B cell (primary cell): ENCODE data around the gene GRID1. TPM values are rescaled to one million over a fixed set of nuclear protein-coding genes. Genes with fewer than 3 reads are reported as not detected.

Experiments
- ATAC-seq: fragments of 200-7000 bp; cut with Tn5 transposase; one replicate; pipeline ENCODE4 v1.10.0; 2021; ENCODE audit warnings: low read depth, mild to moderate bottlenecking, moderate number of reproducible peaks, moderate library complexity
- CTCF ChIA-PET: fragments of 350-600 bp; sonication (Branson Sonifier 250); formaldehyde crosslinking; loops from one replicate; lab custom pipeline; 2021; ENCODE audit warnings: antibody characterized with exemption, inconsistent platforms; lab: Charles Lee
- POLR2A ChIA-PET: fragments of 350-600 bp; sonication (Branson Sonifier 250); formaldehyde crosslinking; loops from one replicate; lab custom pipeline; 2021; ENCODE audit warnings: antibody characterized with exemption; lab: Charles Lee
- DNase-seq: peaks from one replicate; pipeline ENCODE4 v3.0.0; 2013
- H2AFZ ChIP-seq: 2 replicates; pipeline ENCODE4 v1.6.1; 2012; ENCODE audit warnings: mild to moderate bottlenecking, low read depth, low read length; ENCODE audit not compliant: insufficient read depth, poor library complexity, severe bottlenecking
- H3K27ac ChIP-seq, 2 donors: 1 replicate in 1 of 2; 2 replicates in 1 of 2; pipeline ENCODE4 v1.5.1; 2012 to 2013; ENCODE audit warnings: low read length in 2 of 2, mild to moderate bottlenecking in 2 of 2, moderate library complexity in 1 of 2
- H3K27me3 ChIP-seq, 4 experiments: fragments of 200-600 bp in 1 of 4; sonication (generic) in 1 of 4; replicated peaks in 1 of 4; 1 replicate in 2 of 4; 2 replicates in 2 of 4; pipeline versions ENCODE4 v1.6.1 to v1.7.0; 2013 to 2016; ENCODE audit warnings: low read length in 3 of 4, mild to moderate bottlenecking in 2 of 4, mixed read lengths in 1 of 4, moderate library complexity in 1 of 4; ENCODE audit not compliant: insufficient read depth in 4 of 4, control insufficient read depth in 3 of 4; ENCODE audit errors: control extremely low read depth in 1 of 4
- H3K36me3 ChIP-seq, 2 experiments: replicated peaks in 1 of 2; 1 replicate in 1 of 2; 2 replicates in 1 of 2; pipeline versions ENCODE4 v1.6.1 to v1.7.1; 2013; ENCODE audit warnings: low read length in 1 of 2; ENCODE audit not compliant: insufficient read depth in 2 of 2, control insufficient read depth in 1 of 2; ENCODE audit errors: control extremely low read depth in 1 of 2, extremely low read depth in 1 of 2
- H3K4me1 ChIP-seq, 2 donors: fragments of 200-600 bp in 1 of 2; sonication (generic) in 1 of 2; 1 replicate in 1 of 2; 2 replicates in 1 of 2; pipeline versions ENCODE4 v1.5.1 to v1.6.1; 2013 to 2017; ENCODE audit warnings: low read length in 2 of 2; ENCODE audit not compliant: control insufficient read depth in 2 of 2, insufficient read depth in 2 of 2
- H3K4me2 ChIP-seq: replicated peaks from 2 replicates; pipeline ENCODE3; 2012; ENCODE audit warnings: mild to moderate bottlenecking, low read depth, low read length; ENCODE audit not compliant: poor library complexity, severe bottlenecking
- H3K4me3 ChIP-seq, 5 experiments: fragments of 200-600 bp in 1 of 5; sonication (generic) in 1 of 5; 1 replicate in 3 of 5; 2 replicates in 2 of 5; pipeline versions ENCODE4 v1.5.1 to v1.7.0; 2011 to 2016; ENCODE audit warnings: low read length in 4 of 5, mild to moderate bottlenecking in 4 of 5, low read depth in 2 of 5, control low read depth in 1 of 5, moderate library complexity in 1 of 5; ENCODE audit not compliant: insufficient read depth in 1 of 5; ENCODE audit errors: control extremely low read depth in 1 of 5, extremely low read depth in 1 of 5
- H3K79me2 ChIP-seq: fragments of 200-600 bp; sonication (generic); one replicate; pipeline ENCODE4 v1.6.0; 2016; ENCODE audit warnings: low read length; ENCODE audit not compliant: control insufficient read depth, insufficient read depth
- H3K9ac ChIP-seq: fragments of 200-600 bp; sonication (generic); 2 replicates; pipeline ENCODE4 v1.6.1; 2017; ENCODE audit warnings: mild to moderate bottlenecking, low read length, moderate library complexity
- H3K9me3 ChIP-seq, 3 donors: one replicate each; pipeline versions ENCODE4 v1.6.1 to v1.7.1; 2013; ENCODE audit warnings: low read length in 2 of 3; ENCODE audit not compliant: control insufficient read depth in 2 of 3, insufficient read depth in 1 of 3; ENCODE audit errors: control extremely low read depth in 1 of 3
- H4K20me1 ChIP-seq: 2 replicates; pipeline ENCODE4 v1.6.0; 2012; ENCODE audit warnings: mild to moderate bottlenecking, low read length; ENCODE audit not compliant: insufficient read depth, control insufficient read depth, poor library complexity, severe bottlenecking
- H3K27ac Mint-ChIP-seq: one replicate; pipeline ENCODE4 v1.8.0; 2021; ENCODE audit warnings: mixed read lengths
- H3K27me3 Mint-ChIP-seq: one replicate; pipeline ENCODE4 v1.8.0; 2021; ENCODE audit warnings: mixed read lengths
- H3K4me1 Mint-ChIP-seq: one replicate; pipeline ENCODE4 v1.8.0; 2021; ENCODE audit warnings: mixed read lengths
- H3K4me3 Mint-ChIP-seq: one replicate; pipeline ENCODE4 v1.8.0; 2021; ENCODE audit warnings: mixed read lengths
- H3K9me3 Mint-ChIP-seq: one replicate; pipeline ENCODE4 v1.8.0; 2022; ENCODE audit warnings: mixed read lengths; ENCODE audit not compliant: insufficient read depth
- EZH2 ChIP-seq: IDR thresholded peaks from 2 replicates; pipeline ENCODE4 v1.6.1; 2012; ENCODE audit warnings: borderline replicate concordance, low read depth, mild to moderate bottlenecking, moderate library complexity, low read length; ENCODE audit not compliant: insufficient read depth, poor library complexity, severe bottlenecking
- WGBS: methylation state at CpG from one replicate; pipeline ENCODE4 v1.1.5; 2013; ENCODE audit warnings: missing lambda C conversion rate; ENCODE audit not compliant: insufficient coverage; 5-methylcytosine and 5-hydroxymethylcytosine counted together
- intact Hi-C: fragments of 100-400 bp; cut with micrococcal nuclease; formaldehyde crosslinking; loops from one replicate; pipeline ENCODE4 v1.10.0; 2022
- polyA plus RNA-seq: library from polyadenylated mRNA; depleted of rRNA; stranded (reverse); fragments of >200 nt; gene quantifications from 2 replicates; pipeline ENCODE4 v1.2.3, GENCODE V29; 2012
- total RNA-seq, 2 donors: library from RNA; stranded (reverse); fragments of 120-200 nt in 1 of 2; gene quantifications; 1 replicate in 1 of 2; 2 replicates in 1 of 2; pipeline versions ENCODE4 v1.2.3 to v1.2.4, GENCODE V29; 2013 to 2022
- TF ChIP-seq, protein P1 (sequence below): fragments of 200-600 bp; IDR thresholded peaks from one replicate; pipeline ENCODE4 v1.8.0; 2022; ENCODE audit warnings: antibody characterized with exemption, mild to moderate bottlenecking

Gene GRID1
- total and polyA plus RNA-seq, 2 donors (not counting 1 experiment from before 2014, with no cell fraction given), result not detected

DNA sequence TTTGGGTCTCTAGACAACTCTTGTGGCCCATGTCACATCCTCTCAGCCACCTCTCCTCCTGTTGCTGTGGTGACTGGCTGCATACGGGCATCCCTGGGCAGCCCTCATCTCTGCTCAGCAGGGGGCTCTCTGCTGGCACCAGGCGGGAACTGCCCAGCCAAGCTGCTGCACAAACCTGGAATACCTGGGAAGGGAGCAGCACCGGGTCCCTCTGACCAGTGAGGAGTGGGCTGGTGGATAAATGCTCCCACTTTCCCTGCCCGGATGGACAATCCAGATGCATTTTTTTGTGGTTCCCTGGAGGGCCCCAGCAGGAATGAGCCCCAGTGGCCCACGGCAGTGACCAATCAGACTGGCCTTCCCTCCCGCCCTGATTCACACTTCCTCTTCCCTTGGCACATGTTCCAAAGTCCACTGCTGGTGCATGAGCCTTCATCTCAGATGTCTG, 21.9 kb downstream of the GRID1 start:
- Histone ChIP-seq H3K36me3 (no peaks in the 10 kb centered on the region), H3K27me3 (peaks cover 0 to 6% (median 0%) of the 10 kb centered on the region in 4 experiments), H3K79me2 (no peaks in the 10 kb centered on the region), H3K4me3 (no peak overlapping the region), H3K27ac (no peak overlapping the region), H3K9ac (no peak overlapping the region), H2AFZ (no peak overlapping the region), H3K4me1 (no peaks in the 10 kb centered on the region), H4K20me1 (no peaks in the 10 kb centered on the region), H3K9me3 (peaks cover 0 to 5% (median 0%) of the 10 kb centered on the region in 3 donors), H3K4me2 (no peak overlapping the region)
- H3K4me3 Mint-ChIP-seq, result no peak overlapping the region
- no peak for DNase-seq
- H3K4me1 Mint-ChIP-seq, result no peaks in the 10 kb centered on the region
- ATAC-seq, result no peak
- CTCF ChIA-PET, result no interaction called here
- no peak overlapping the region for H3K27ac Mint-ChIP-seq
- peaks cover 10% of the 10 kb centered on the region for H3K27me3 Mint-ChIP-seq
- no peak for TF ChIP-seq EZH2
- TF ChIP-seq, protein P1, sequence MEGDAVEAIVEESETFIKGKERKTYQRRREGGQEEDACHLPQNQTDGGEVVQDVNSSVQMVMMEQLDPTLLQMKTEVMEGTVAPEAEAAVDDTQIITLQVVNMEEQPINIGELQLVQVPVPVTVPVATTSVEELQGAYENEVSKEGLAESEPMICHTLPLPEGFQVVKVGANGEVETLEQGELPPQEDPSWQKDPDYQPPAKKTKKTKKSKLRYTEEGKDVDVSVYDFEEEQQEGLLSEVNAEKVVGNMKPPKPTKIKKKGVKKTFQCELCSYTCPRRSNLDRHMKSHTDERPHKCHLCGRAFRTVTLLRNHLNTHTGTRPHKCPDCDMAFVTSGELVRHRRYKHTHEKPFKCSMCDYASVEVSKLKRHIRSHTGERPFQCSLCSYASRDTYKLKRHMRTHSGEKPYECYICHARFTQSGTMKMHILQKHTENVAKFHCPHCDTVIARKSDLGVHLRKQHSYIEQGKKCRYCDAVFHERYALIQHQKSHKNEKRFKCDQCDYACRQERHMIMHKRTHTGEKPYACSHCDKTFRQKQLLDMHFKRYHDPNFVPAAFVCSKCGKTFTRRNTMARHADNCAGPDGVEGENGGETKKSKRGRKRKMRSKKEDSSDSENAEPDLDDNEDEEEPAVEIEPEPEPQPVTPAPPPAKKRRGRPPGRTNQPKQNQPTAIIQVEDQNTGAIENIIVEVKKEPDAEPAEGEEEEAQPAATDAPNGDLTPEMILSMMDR, result no peak
- WGBS, result 45% methylated on average over 6 of the region's 6 CpGs
- no peaks in the 10 kb centered on the region for H3K9me3 Mint-ChIP-seq
- POLR2A ChIA-PET, result no interaction called here
- intact Hi-C loops, result no loop called here

DNA sequence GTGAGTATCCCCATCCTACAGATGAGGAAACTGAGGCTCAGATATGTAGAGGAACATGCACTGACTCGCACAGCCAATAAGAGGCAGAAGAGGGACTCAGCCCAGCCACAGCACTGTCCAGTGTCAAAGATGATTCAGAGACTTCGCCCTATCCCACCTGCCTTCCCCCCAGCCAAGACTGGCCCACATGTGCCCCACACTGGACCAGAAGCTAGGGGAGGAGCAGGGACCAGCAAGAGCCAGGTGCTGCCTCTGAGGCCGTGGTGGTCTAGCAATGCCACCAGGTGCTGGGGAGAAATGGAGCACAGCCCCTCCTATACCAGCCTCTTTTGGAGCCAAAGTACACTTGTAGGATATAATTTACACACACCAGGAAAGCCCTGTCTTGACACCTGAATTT, 22.3 kb downstream of the GRID1 start:
- Histone ChIP-seq H2AFZ (no peak overlapping the region), H4K20me1 (no peaks in the 10 kb centered on the region), H3K27me3 (peaks cover 0 to 6% (median 0%) of the 10 kb centered on the region in 4 experiments), H3K79me2 (no peaks in the 10 kb centered on the region), H3K4me1 (no peaks in the 10 kb centered on the region), H3K9ac (no peak overlapping the region), H3K9me3 (peaks cover 0 to 5% (median 0%) of the 10 kb centered on the region in 3 donors), H3K4me2 (no peak overlapping the region), H3K27ac (no peak overlapping the region), H3K36me3 (no peaks in the 10 kb centered on the region), H3K4me3 (no peak overlapping the region)
- WGBS, result 87% methylated on average over 3 of the region's 3 CpGs
- ChIA-PET POLR2A (no interaction called here), CTCF (no interaction called here)
- ATAC-seq, result no peak
- DNase-seq, result no peak
- TF ChIP-seq, protein P1, result no peak
- TF ChIP-seq EZH2, result no peak
- H3K27ac Mint-ChIP-seq, result no peak overlapping the region
- no peaks in the 10 kb centered on the region for H3K9me3 Mint-ChIP-seq
- no peak overlapping the region for H3K4me3 Mint-ChIP-seq
- H3K27me3 Mint-ChIP-seq, result peaks cover 10% of the 10 kb centered on the region
- H3K4me1 Mint-ChIP-seq, result no peaks in the 10 kb centered on the region
- intact Hi-C loops, result no loop called here
